ENCODE results near the gene WFDC6.

- no peak for TF ChIP-seq POLR2A (IDR thresholded peaks at IDR 0.05)
- TF ChIP-seq CTCF (IDR thresholded peaks at IDR 0.05) = no peak
Measured at GRCh38 chr20:45564760-45565276, 25.5 kb upstream of the WFDC6 start.

Measured in heart left ventricle (tissue), 13 donors.